Suprapubic skin (tissue), 3 donors: ENCODE measurements around the gene AGBL5.

Experiments
- POLR2AphosphoS5 ChIP-seq, 3 donors: sonication (generic); formaldehyde crosslinking; IDR thresholded peaks; one replicate each; pipeline ENCODE4 v1.6.1; 2017; ENCODE audit warnings: antibody characterized with exemption in 3 of 3
- TF ChIP-seq, protein P1 (sequence below), 2 donors: fragments of 200-600 bp in 1 of 2; fragments of 450-650 bp in 1 of 2; sonication (generic) in 1 of 2; IDR thresholded peaks; one replicate each; pipeline ENCODE4 v1.5.1; 2016 to 2019; ENCODE audit warnings: antibody characterized with exemption in 2 of 2, mild to moderate bottlenecking in 1 of 2, moderate library complexity in 1 of 2

- TF ChIP-seq, protein P1, sequence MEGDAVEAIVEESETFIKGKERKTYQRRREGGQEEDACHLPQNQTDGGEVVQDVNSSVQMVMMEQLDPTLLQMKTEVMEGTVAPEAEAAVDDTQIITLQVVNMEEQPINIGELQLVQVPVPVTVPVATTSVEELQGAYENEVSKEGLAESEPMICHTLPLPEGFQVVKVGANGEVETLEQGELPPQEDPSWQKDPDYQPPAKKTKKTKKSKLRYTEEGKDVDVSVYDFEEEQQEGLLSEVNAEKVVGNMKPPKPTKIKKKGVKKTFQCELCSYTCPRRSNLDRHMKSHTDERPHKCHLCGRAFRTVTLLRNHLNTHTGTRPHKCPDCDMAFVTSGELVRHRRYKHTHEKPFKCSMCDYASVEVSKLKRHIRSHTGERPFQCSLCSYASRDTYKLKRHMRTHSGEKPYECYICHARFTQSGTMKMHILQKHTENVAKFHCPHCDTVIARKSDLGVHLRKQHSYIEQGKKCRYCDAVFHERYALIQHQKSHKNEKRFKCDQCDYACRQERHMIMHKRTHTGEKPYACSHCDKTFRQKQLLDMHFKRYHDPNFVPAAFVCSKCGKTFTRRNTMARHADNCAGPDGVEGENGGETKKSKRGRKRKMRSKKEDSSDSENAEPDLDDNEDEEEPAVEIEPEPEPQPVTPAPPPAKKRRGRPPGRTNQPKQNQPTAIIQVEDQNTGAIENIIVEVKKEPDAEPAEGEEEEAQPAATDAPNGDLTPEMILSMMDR (IDR thresholded peaks at IDR 0.05), result no peak
- TF ChIP-seq POLR2AphosphoS5 (IDR thresholded peaks at IDR 0.05), result no peak
Measured at GRCh38 chr2:27097341-27097740, 45.9 kb downstream of the AGBL5 start.
